Mesothelial cell of epicardium (in vitro differentiated cells): ENCODE results near the gene AFF2. TPM values are rescaled to one million over a fixed set of nuclear protein-coding genes. Genes with fewer than 3 reads are reported as not detected.

ENCODE experiments used
- DNase-seq, 2 experiments: peaks; one replicate each; pipeline ENCODE4 v3.0.0; 2021; ENCODE audit warnings: low spot score in 2 of 2; ENCODE audit not compliant: unreplicated experiment in 2 of 2
- H3K27ac Mint-ChIP-seq: 2 replicates; pipeline ENCODE4 v1.8.0; 2021; ENCODE audit warnings: mixed read lengths
- H3K27me3 Mint-ChIP-seq: 2 replicates; pipeline ENCODE4 v1.8.0; 2021; ENCODE audit warnings: low read depth, mixed read lengths
- H3K36me3 Mint-ChIP-seq: 2 replicates; pipeline ENCODE4 v1.8.0; 2021; ENCODE audit warnings: mixed read lengths
- H3K4me1 Mint-ChIP-seq: 2 replicates; pipeline ENCODE4 v1.8.0; 2021; ENCODE audit warnings: mixed read lengths
- H3K4me3 Mint-ChIP-seq: 2 replicates; pipeline ENCODE4 v1.8.0; 2021; ENCODE audit warnings: mild to moderate bottlenecking, moderate library complexity, mixed read lengths
- H3K9me3 Mint-ChIP-seq: 2 replicates; pipeline ENCODE4 v1.8.0; 2021; ENCODE audit warnings: mixed read lengths
- total RNA-seq: library from RNA; stranded (reverse); gene quantifications from 3 replicates; pipeline ENCODE4 v1.2.1, GENCODE V29; 2021
- TF ChIP-seq, protein P1 (sequence below): fragments of 200-600 bp; sonication (generic); IDR thresholded peaks from one replicate; pipeline ENCODE4 v1.5.0; 2021; ENCODE audit warnings: antibody characterized with exemption; ENCODE audit not compliant: unreplicated experiment

Gene AFF2
- total RNA-seq, 1 donor from 2014 or later = 5.8 TPM

DNA sequence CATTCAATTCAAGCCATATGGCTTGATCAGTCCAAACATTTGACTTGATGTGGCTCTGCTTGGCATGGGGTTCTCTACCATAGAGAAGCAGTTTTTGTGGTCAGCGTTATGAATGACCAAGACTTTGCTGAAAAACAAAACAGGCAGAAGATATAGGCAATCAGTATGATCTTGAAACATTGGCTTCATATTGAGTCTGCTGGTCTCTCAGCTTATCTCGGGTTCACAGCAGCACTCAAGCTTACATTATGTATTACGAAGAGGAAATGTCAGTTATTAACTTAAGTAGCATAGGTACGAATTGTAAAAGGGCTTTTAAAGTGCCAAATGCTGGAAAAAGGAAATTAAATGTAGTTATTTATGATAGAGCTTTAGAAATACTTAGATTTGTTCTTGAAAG lies 99.0 kb downstream of the AFF2 start:
- no peak overlapping the region for H3K4me3 Mint-ChIP-seq
- TF ChIP-seq, protein P1, sequence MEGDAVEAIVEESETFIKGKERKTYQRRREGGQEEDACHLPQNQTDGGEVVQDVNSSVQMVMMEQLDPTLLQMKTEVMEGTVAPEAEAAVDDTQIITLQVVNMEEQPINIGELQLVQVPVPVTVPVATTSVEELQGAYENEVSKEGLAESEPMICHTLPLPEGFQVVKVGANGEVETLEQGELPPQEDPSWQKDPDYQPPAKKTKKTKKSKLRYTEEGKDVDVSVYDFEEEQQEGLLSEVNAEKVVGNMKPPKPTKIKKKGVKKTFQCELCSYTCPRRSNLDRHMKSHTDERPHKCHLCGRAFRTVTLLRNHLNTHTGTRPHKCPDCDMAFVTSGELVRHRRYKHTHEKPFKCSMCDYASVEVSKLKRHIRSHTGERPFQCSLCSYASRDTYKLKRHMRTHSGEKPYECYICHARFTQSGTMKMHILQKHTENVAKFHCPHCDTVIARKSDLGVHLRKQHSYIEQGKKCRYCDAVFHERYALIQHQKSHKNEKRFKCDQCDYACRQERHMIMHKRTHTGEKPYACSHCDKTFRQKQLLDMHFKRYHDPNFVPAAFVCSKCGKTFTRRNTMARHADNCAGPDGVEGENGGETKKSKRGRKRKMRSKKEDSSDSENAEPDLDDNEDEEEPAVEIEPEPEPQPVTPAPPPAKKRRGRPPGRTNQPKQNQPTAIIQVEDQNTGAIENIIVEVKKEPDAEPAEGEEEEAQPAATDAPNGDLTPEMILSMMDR = no peak
- peaks cover 39% of the 10 kb centered on the region for H3K9me3 Mint-ChIP-seq
- H3K36me3 Mint-ChIP-seq = no peaks in the 10 kb centered on the region
- no peak overlapping the region for H3K27ac Mint-ChIP-seq
- DNase-seq = no peak
- peaks cover 3% of the 10 kb centered on the region for H3K27me3 Mint-ChIP-seq
- no peaks in the 10 kb centered on the region for H3K4me1 Mint-ChIP-seq

DNA sequence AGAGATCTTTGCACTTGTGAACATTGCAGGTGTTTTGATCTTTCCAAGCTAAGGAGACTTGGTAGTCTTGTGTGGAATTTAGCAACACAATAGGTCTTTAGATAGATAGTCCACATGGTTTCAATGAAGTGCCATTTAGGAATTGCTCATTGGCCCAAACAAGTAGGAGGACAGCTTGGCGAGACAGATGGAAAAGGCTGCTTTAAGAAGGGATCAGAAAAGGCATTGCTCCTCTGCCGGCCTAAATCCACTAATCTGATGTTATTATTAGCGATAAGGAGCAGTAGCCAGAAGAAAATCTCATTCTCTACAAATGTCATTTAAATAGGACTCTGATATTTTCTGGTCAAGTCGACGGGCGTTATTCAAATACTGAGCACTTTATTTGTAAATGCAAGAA lies 99.7 kb downstream of the AFF2 start:
- Mint-ChIP-seq H3K4me3 (no peak overlapping the region), H3K27ac (no peak overlapping the region), H3K9me3 (peaks cover 38% of the 10 kb centered on the region), H3K4me1 (no peaks in the 10 kb centered on the region), H3K27me3 (no peaks in the 10 kb centered on the region), H3K36me3 (no peaks in the 10 kb centered on the region)
- no peak for DNase-seq
- TF ChIP-seq, protein P1 = no peak

DNA sequence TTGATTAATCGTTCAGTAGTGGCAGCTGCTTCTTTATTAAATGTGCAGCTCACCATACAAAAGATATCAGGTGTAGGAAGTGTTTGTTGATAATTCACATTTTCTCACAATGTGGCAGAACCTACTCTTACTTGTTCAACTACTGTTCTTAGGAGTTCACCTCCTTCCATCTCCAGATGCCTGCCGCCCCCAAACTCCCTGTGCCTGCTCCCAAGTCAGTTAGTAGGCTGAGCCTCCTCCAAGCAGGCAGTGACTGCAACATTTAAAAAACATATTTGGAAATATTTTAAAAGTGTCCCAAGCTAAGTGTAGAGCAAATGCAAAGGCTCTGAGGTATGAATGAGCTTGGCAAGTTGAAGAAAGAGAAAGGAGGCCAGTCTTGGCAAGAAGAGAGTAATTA lies 100.2 kb downstream of the AFF2 start:
- Mint-ChIP-seq H3K9me3 (peaks cover 37% of the 10 kb centered on the region), H3K36me3 (no peaks in the 10 kb centered on the region), H3K27me3 (no peaks in the 10 kb centered on the region), H3K27ac (no peak overlapping the region), H3K4me3 (no peak overlapping the region), H3K4me1 (no peaks in the 10 kb centered on the region)
- no peak for DNase-seq
- TF ChIP-seq, protein P1 = no peak

DNA sequence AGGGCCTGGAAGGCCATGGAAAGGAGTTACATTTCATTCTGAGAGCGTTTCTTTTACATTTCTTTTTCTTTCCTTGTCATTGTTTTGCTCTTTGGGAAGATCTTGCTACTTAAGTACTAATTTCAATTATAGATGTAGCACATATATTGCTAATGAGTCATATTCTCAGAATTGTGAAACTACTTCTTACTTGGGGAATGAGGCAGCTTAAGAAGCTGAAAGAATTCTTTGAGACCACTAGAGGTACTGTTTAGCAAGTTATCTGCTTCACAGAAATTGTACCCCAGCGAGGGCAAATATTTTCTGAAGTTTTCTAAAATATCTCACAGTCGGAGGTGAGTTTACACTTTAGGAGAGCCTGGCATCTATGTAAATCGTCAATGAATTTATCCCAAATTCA lies 100.6 kb downstream of the AFF2 start:
- Mint-ChIP-seq H3K4me1 (no peaks in the 10 kb centered on the region), H3K27ac (no peak overlapping the region), H3K36me3 (no peaks in the 10 kb centered on the region), H3K4me3 (no peak overlapping the region), H3K9me3 (peaks cover 36% of the 10 kb centered on the region), H3K27me3 (no peaks in the 10 kb centered on the region)
- TF ChIP-seq, protein P1 = no peak
- no peak for DNase-seq

DNA sequence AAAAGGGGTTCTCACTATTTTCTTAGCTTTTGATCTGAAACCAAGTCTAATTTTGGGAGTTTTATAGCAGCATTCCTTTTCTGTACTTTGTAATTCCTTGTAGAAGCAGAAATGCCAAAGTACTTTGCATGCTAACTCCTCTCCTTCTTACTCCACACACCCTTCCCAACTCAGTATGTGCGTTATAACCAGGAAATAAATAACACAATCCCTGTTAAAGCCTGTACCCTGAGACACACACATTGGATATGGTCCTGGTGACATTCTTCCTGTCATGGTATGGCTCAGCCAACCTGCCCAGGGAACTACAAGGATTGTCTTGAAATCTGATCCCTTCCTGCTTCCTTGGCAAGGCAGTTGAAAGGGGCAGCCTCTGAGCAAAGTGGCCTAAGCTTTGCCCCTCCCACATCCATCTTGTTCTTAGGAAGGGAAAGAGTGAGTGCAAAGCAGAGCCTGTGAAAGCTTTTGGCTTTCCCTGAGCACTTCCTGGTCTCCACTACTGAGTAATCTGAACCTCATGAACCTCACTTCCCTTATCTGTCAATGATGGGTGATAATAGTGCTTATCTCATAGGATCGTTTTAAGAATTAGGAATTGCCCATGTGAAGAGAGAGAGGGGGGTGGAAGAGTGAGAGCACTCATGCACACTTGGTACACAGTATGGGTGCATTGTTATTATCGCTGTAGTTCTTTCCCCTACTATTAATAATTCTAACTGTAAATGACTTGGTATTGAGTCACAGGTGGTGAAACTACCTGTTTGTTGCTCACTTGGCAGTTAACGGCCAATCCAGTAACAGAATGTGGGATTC lies 109.3 kb downstream of the AFF2 start:
- no peaks in the 10 kb centered on the region for H3K27me3 Mint-ChIP-seq
- TF ChIP-seq, protein P1 = no peak
- H3K4me3 Mint-ChIP-seq = no peak overlapping the region
- peaks cover 36% of the 10 kb centered on the region for H3K9me3 Mint-ChIP-seq
- H3K36me3 Mint-ChIP-seq = no peaks in the 10 kb centered on the region
- H3K4me1 Mint-ChIP-seq = peaks cover 12% of the 10 kb centered on the region
- DNase-seq = no peak
- H3K27ac Mint-ChIP-seq = no peak overlapping the region
